Fibroblast of mammary gland (primary cell): ENCODE measurements around the gene PSG1.
A peak's percentile ranks its signal among the peaks of the same experiment; 100 is the strongest.
"Not testable (repeated sequence)": the region's sequence is repeated elsewhere in the genome, so short reads cannot be mapped to it uniquely, and the experiment has no call there.

Source experiments
- DNase-seq: peaks from one replicate; pipeline ENCODE4 v3.0.0-alpha.2; 2010; ENCODE audit warnings: low read depth
- H3K4me3 ChIP-seq: 2 replicates; pipeline ENCODE4 v1.5.1; 2011; ENCODE audit warnings: low read depth, mild to moderate bottlenecking, low read length, moderate library complexity; ENCODE audit not compliant: control insufficient read depth
- CTCF ChIP-seq: conservative IDR thresholded peaks from 2 replicates; pipeline ENCODE4 v1.5.1; 2011; ENCODE audit warnings: low read depth, low read length, inconsistent platforms; ENCODE audit not compliant: control insufficient read depth, insufficient read depth

Gene PSG1

GRCh38 chr19:42832023-42832680 is 47.4 kb downstream of the PSG1 start:
- H3K4me3 ChIP-seq, DNase-seq: not testable (repeated sequence)

GRCh38 chr19:42831221-42832019 is 48.1 kb downstream of the PSG1 start:
- TF ChIP-seq CTCF = no peak
- no peak overlapping the region for H3K4me3 ChIP-seq
- DNase-seq = no peak

GRCh38 chr19:42821306-42821977 is 58.1 kb downstream of the PSG1 start:
- peak; percentile 43 for DNase-seq
- not testable (repeated sequence) for H3K4me3 ChIP-seq

- peak; percentile 89 for DNase-seq
Observed at GRCh38 chr19:42819960-42820650, 59.4 kb downstream of the PSG1 start.

GRCh38 chr19:42816894-42817293 is 62.6 kb downstream of the PSG1 start:
- H3K4me3 ChIP-seq = no peak overlapping the region
- no peak for DNase-seq
- no peak for TF ChIP-seq CTCF

More at GRCh38 chr19:42819960-42820650, 59.4 kb downstream of the PSG1 start:
- not testable (repeated sequence) for H3K4me3 ChIP-seq
